Effector memory CD8-positive, alpha-beta T cell (primary cell): Measurements from ENCODE around the gene TSHZ2.
"Not testable (repeated sequence)": the region's sequence is repeated elsewhere in the genome, so short reads cannot be mapped to it uniquely, and the experiment has no call there.

Source experiments
- ATAC-seq: fragments of 150-1000 bp; cut with Tn5 transposase; replicated peaks from 2 replicates; pipeline ENCODE4 v1.10.0; 2021; ENCODE audit warnings: mild to moderate bottlenecking, moderate library complexity
- DNase-seq, 3 experiments: peaks; one replicate each; pipeline ENCODE4 v3.0.0; 2021
- H3K27ac Mint-ChIP-seq, 2 donors: one replicate each; pipeline ENCODE4 v1.8.0; 2022; ENCODE audit warnings: mild to moderate bottlenecking in 2 of 2, mixed read lengths in 2 of 2, moderate library complexity in 2 of 2
- H3K27me3 Mint-ChIP-seq, 2 donors: one replicate each; pipeline ENCODE4 v1.8.0; 2022; ENCODE audit warnings: mixed read lengths in 2 of 2
- H3K36me3 Mint-ChIP-seq: one replicate; pipeline ENCODE4 v1.8.0; 2022; ENCODE audit warnings: mild to moderate bottlenecking, moderate library complexity, mixed read lengths; ENCODE audit not compliant: insufficient read depth
- H3K4me1 Mint-ChIP-seq, 2 donors: one replicate each; pipeline ENCODE4 v1.8.0; 2022; ENCODE audit warnings: low read depth in 2 of 2, mixed read lengths in 2 of 2
- H3K4me3 Mint-ChIP-seq, 2 donors: one replicate each; pipeline ENCODE4 v1.8.0; 2022; ENCODE audit warnings: mild to moderate bottlenecking in 2 of 2, mixed read lengths in 2 of 2, moderate library complexity in 2 of 2
- H3K9me3 Mint-ChIP-seq, 2 donors: one replicate each; pipeline ENCODE4 v1.8.0; 2022; ENCODE audit warnings: mixed read lengths in 2 of 2

The TSHZ2 gene

GRCh38 chr20:53013847-53014246, 41.7 kb downstream of the TSHZ2 start:
- Mint-ChIP-seq H3K4me3 (no peak overlapping the region), H3K4me1 (no peaks in the 10 kb centered on the region), H3K36me3 (no peaks in the 10 kb centered on the region), H3K27me3 (peaks cover 24 to 67% of the 10 kb centered on the region in 2 donors), H3K9me3 (peaks cover 8 to 10% of the 10 kb centered on the region in 2 donors), H3K27ac (no peak overlapping the region)
- ATAC-seq (no peak), DNase-seq (no peak)

GRCh38 chr20:53016071-53016470, 43.9 kb downstream of the TSHZ2 start:
- Mint-ChIP-seq H3K4me3 (no peak overlapping the region), H3K27ac (no peak overlapping the region), H3K36me3 (no peaks in the 10 kb centered on the region), H3K4me1 (no peaks in the 10 kb centered on the region), H3K27me3 (peaks cover 19 to 72% of the 10 kb centered on the region in 2 donors), H3K9me3 (peaks cover 8 to 10% of the 10 kb centered on the region in 2 donors)
- DNase-seq (no peak), ATAC-seq (no peak)

- H3K4me1 Mint-ChIP-seq = no peaks in the 10 kb centered on the region
- ATAC-seq (no peak), DNase-seq (no peak)
- H3K27ac Mint-ChIP-seq = no peak overlapping the region
- H3K9me3 Mint-ChIP-seq = peaks cover 8 to 10% of the 10 kb centered on the region in 2 donors
- H3K27me3 Mint-ChIP-seq = peaks cover 19 to 77% of the 10 kb centered on the region in 2 donors
- H3K4me3 Mint-ChIP-seq = no peak overlapping the region
- H3K36me3 Mint-ChIP-seq = no peaks in the 10 kb centered on the region
Observed at GRCh38 chr20:53016534-53017042, 44.4 kb downstream of the TSHZ2 start.

GRCh38 chr20:53017206-53017605, 45.0 kb downstream of the TSHZ2 start:
- DNase-seq (no peak), ATAC-seq (no peak)
- Mint-ChIP-seq H3K27ac (no peak overlapping the region), H3K9me3 (peaks cover 8 to 10% of the 10 kb centered on the region in 2 donors), H3K27me3 (peaks cover 19 to 78% of the 10 kb centered on the region in 2 donors), H3K4me1 (no peaks in the 10 kb centered on the region), H3K4me3 (no peak overlapping the region), H3K36me3 (no peaks in the 10 kb centered on the region)

GRCh38 chr20:53019464-53019863, 47.3 kb downstream of the TSHZ2 start:
- ATAC-seq = no peak
- peaks cover 15 to 68% of the 10 kb centered on the region in 2 donors for H3K27me3 Mint-ChIP-seq
- H3K9me3 Mint-ChIP-seq = peaks cover 3 to 9% of the 10 kb centered on the region in 2 donors
- H3K27ac Mint-ChIP-seq = no peak overlapping the region
- no peaks in the 10 kb centered on the region for H3K4me1 Mint-ChIP-seq
- H3K4me3 Mint-ChIP-seq = no peak overlapping the region
- DNase-seq = no peak
- H3K36me3 Mint-ChIP-seq = no peaks in the 10 kb centered on the region

GRCh38 chr20:53020376-53020775, 48.2 kb downstream of the TSHZ2 start:
- Mint-ChIP-seq H3K36me3 (no peaks in the 10 kb centered on the region), H3K27ac (no peak overlapping the region), H3K4me1 (no peaks in the 10 kb centered on the region), H3K27me3 (peaks cover 11 to 61% of the 10 kb centered on the region in 2 donors), H3K9me3 (no peaks in the 10 kb centered on the region), H3K4me3 (no peak overlapping the region)
- ATAC-seq (no peak), DNase-seq (no peak)

GRCh38 chr20:53020834-53021233, 48.7 kb downstream of the TSHZ2 start:
- no peak overlapping the region for H3K27ac Mint-ChIP-seq
- no peaks in the 10 kb centered on the region for H3K9me3 Mint-ChIP-seq
- no peaks in the 10 kb centered on the region for H3K4me1 Mint-ChIP-seq
- H3K4me3 Mint-ChIP-seq = no peak overlapping the region
- ATAC-seq (no peak), DNase-seq (no peak)
- H3K36me3 Mint-ChIP-seq = no peaks in the 10 kb centered on the region
- peaks cover 13 to 61% of the 10 kb centered on the region in 2 donors for H3K27me3 Mint-ChIP-seq

- ATAC-seq = no peak
- Mint-ChIP-seq H3K9me3 (no peaks in the 10 kb centered on the region), H3K4me1 (no peaks in the 10 kb centered on the region), H3K27ac (no peak overlapping the region), H3K4me3 (no peak overlapping the region), H3K36me3 (no peaks in the 10 kb centered on the region), H3K27me3 (peaks cover 12 to 55% of the 10 kb centered on the region in 2 donors)
- DNase-seq = no peak
Observed at GRCh38 chr20:53021934-53022333, 49.8 kb downstream of the TSHZ2 start.

- DNase-seq (no peak), ATAC-seq (no peak)
- H3K4me1 Mint-ChIP-seq = no peaks in the 10 kb centered on the region
- H3K27ac Mint-ChIP-seq = no peak overlapping the region
- H3K27me3 Mint-ChIP-seq = peaks cover 26 to 61% of the 10 kb centered on the region in 2 donors
- no peak overlapping the region for H3K4me3 Mint-ChIP-seq
- H3K36me3 Mint-ChIP-seq = no peaks in the 10 kb centered on the region
- no peaks in the 10 kb centered on the region for H3K9me3 Mint-ChIP-seq
Observed at GRCh38 chr20:53023732-53024520, 51.8 kb downstream of the TSHZ2 start.

GRCh38 chr20:53024653-53025052, 52.5 kb downstream of the TSHZ2 start:
- not testable (repeated sequence) for DNase-seq, H3K4me3 Mint-ChIP-seq, H3K9me3 Mint-ChIP-seq, H3K27ac Mint-ChIP-seq, H3K4me1 Mint-ChIP-seq, H3K36me3 Mint-ChIP-seq, ATAC-seq
- H3K27me3 Mint-ChIP-seq = peaks cover 26 to 60% of the 10 kb centered on the region in 2 donors

GRCh38 chr20:53027089-53027488, 54.9 kb downstream of the TSHZ2 start:
- Mint-ChIP-seq H3K36me3 (no peaks in the 10 kb centered on the region), H3K4me1 (no peaks in the 10 kb centered on the region), H3K4me3 (no peak overlapping the region), H3K27me3 (peaks cover 36 to 64% of the 10 kb centered on the region in 2 donors), H3K27ac (no peak overlapping the region), H3K9me3 (no peaks in the 10 kb centered on the region)
- no peak for ATAC-seq
- no peak for DNase-seq

- Mint-ChIP-seq H3K27me3 (peaks cover 30 to 64% of the 10 kb centered on the region in 2 donors), H3K36me3 (no peaks in the 10 kb centered on the region), H3K27ac (no peak overlapping the region), H3K9me3 (no peaks in the 10 kb centered on the region), H3K4me3 (no peak overlapping the region), H3K4me1 (no peaks in the 10 kb centered on the region)
- DNase-seq = no peak
- no peak for ATAC-seq
Observed at GRCh38 chr20:53028337-53029007, 56.3 kb downstream of the TSHZ2 start.

GRCh38 chr20:53030061-53030460, 57.9 kb downstream of the TSHZ2 start:
- Mint-ChIP-seq H3K4me3 (no peak overlapping the region), H3K36me3 (no peaks in the 10 kb centered on the region), H3K9me3 (no peaks in the 10 kb centered on the region), H3K27me3 (peaks cover 39 to 76% of the 10 kb centered on the region in 2 donors), H3K4me1 (no peaks in the 10 kb centered on the region), H3K27ac (no peak overlapping the region)
- ATAC-seq (no peak), DNase-seq (no peak)

- no peak overlapping the region for H3K27ac Mint-ChIP-seq
- DNase-seq = no peak
- ATAC-seq = no peak
- H3K4me3 Mint-ChIP-seq = no peak overlapping the region
- no peaks in the 10 kb centered on the region for H3K4me1 Mint-ChIP-seq
- no peaks in the 10 kb centered on the region for H3K36me3 Mint-ChIP-seq
- peaks cover 33 to 65% of the 10 kb centered on the region in 2 donors for H3K27me3 Mint-ChIP-seq
- no peaks in the 10 kb centered on the region for H3K9me3 Mint-ChIP-seq
Observed at GRCh38 chr20:53032046-53032445, 59.9 kb downstream of the TSHZ2 start.
